GM23338 (cell line): Measurements from ENCODE around the gene TGDS. TPM values are rescaled to one million over a fixed set of nuclear protein-coding genes. Genes with fewer than 3 reads are reported as not detected.
A peak's percentile ranks its signal among the peaks of the same experiment; 100 is the strongest.

Experiments
- ATAC-seq: fragments of 200-7000 bp; cut with Tn5 transposase; 3 replicates; pipeline ENCODE4 v1.9.1; 2020
- DNase-seq: peaks from one replicate; pipeline ENCODE4 v3.0.0-alpha.2; 2015; ENCODE audit warnings: low spot score
- H2AFZ ChIP-seq: fragments of 200-600 bp; sonication (generic); 2 replicates; pipeline ENCODE4 v1.8.0; 2016; ENCODE audit warnings: antibody characterized with exemption, mild to moderate bottlenecking, moderate library complexity
- H3F3A ChIP-seq: fragments of 200-600 bp; sonication (generic); replicated peaks from 2 replicates; pipeline ENCODE4 v1.8.0; 2017; ENCODE audit warnings: antibody characterized with exemption, mixed run types, low read depth
- H3K27ac ChIP-seq: fragments of 200-600 bp; sonication (generic); 2 replicates; pipeline ENCODE4 v1.6.1; 2016; ENCODE audit warnings: low read depth
- H3K27me3 ChIP-seq: fragments of 200-600 bp; sonication (generic); 2 replicates; pipeline ENCODE4 v1.8.0; 2016; ENCODE audit warnings: mild to moderate bottlenecking, mixed run types, moderate library complexity; ENCODE audit not compliant: insufficient read depth
- H3K36me3 ChIP-seq: fragments of 200-600 bp; sonication (generic); 2 replicates; pipeline ENCODE4 v1.8.0; 2016; ENCODE audit warnings: mild to moderate bottlenecking; ENCODE audit not compliant: insufficient read depth
- H3K4me1 ChIP-seq: fragments of 200-600 bp; sonication (generic); 2 replicates; pipeline ENCODE4 v1.8.0; 2016; ENCODE audit warnings: mild to moderate bottlenecking, moderate library complexity; ENCODE audit not compliant: insufficient read depth
- H3K4me2 ChIP-seq: fragments of 200-600 bp; sonication (generic); 2 replicates; pipeline ENCODE4 v1.7.1; 2017; ENCODE audit warnings: mixed run types
- H3K4me3 ChIP-seq: fragments of 200-600 bp; sonication (generic); 2 replicates; pipeline ENCODE4 v1.6.1; 2016; ENCODE audit warnings: mixed run types
- H3K79me2 ChIP-seq: fragments of 200-600 bp; sonication (generic); replicated peaks from 2 replicates; pipeline ENCODE4 v1.8.0; 2017; ENCODE audit warnings: mild to moderate bottlenecking; ENCODE audit not compliant: insufficient read depth
- H3K9me2 ChIP-seq: fragments of 200-600 bp; sonication (generic); 2 replicates; pipeline ENCODE4 v1.8.0; 2017; ENCODE audit not compliant: insufficient read depth
- H4K20me1 ChIP-seq: fragments of 200-600 bp; sonication (generic); replicated peaks from 2 replicates; pipeline ENCODE4 v1.8.0; 2017; ENCODE audit warnings: mild to moderate bottlenecking; ENCODE audit not compliant: insufficient read depth
- H3K27ac Mint-ChIP-seq: 2 replicates; pipeline ENCODE4 v1.8.0; 2020; ENCODE audit warnings: inconsistent platforms, mild to moderate bottlenecking, moderate library complexity, mixed read lengths
- H3K27me3 Mint-ChIP-seq: 3 replicates; pipeline ENCODE4 v1.8.0; 2022; ENCODE audit warnings: low read depth, mild to moderate bottlenecking, moderate library complexity, mixed read lengths, inconsistent platforms; ENCODE audit not compliant: insufficient read depth, poor library complexity
- H3K36me3 Mint-ChIP-seq: 3 replicates; pipeline ENCODE4 v1.8.0; 2021; ENCODE audit warnings: low read depth, mild to moderate bottlenecking, inconsistent platforms, moderate library complexity, mixed read lengths
- H3K4me1 Mint-ChIP-seq: 3 replicates; pipeline ENCODE4 v1.8.0; 2020; ENCODE audit warnings: mild to moderate bottlenecking, inconsistent platforms, mixed read lengths
- H3K4me3 Mint-ChIP-seq: 3 replicates; pipeline ENCODE4 v1.8.0; 2021; ENCODE audit warnings: moderate library complexity, mild to moderate bottlenecking, inconsistent platforms, mixed read lengths
- H3K9me3 Mint-ChIP-seq: 3 replicates; pipeline ENCODE4 v1.8.0; 2020; ENCODE audit warnings: moderate library complexity, mild to moderate bottlenecking, inconsistent platforms, mixed read lengths
- CREB1 ChIP-seq: fragments of 250-450 bp; sonication (Bioruptor Pico); IDR thresholded peaks from 2 replicates; pipeline ENCODE4 v1.5.0; 2020; ENCODE audit warnings: low read depth, mild to moderate bottlenecking, moderate library complexity
- EZH2 ChIP-seq: fragments of 200-600 bp; sonication (generic); IDR thresholded peaks from one replicate; pipeline ENCODE4 v1.8.0; 2017; ENCODE audit warnings: antibody characterized with exemption, mild to moderate bottlenecking, low read depth; ENCODE audit not compliant: unreplicated experiment
- EZH2phosphoT487 ChIP-seq: fragments of 200-600 bp; sonication (generic); IDR thresholded peaks from one replicate; pipeline ENCODE4 v1.8.1; 2018; ENCODE audit warnings: antibody characterized with exemption; ENCODE audit not compliant: unreplicated experiment
- JUNB ChIP-seq: IDR thresholded peaks from one replicate; pipeline ENCODE4 v1.6.1; 2016; ENCODE audit warnings: antibody characterized with exemption; ENCODE audit not compliant: unreplicated experiment
- NANOG ChIP-seq: IDR thresholded peaks from 2 replicates; pipeline ENCODE4 v1.6.1; 2016; ENCODE audit warnings: antibody characterized with exemption, borderline replicate concordance
- POLR2AphosphoS5 ChIP-seq: IDR thresholded peaks from 2 replicates; pipeline ENCODE4 v1.6.1; 2016; ENCODE audit warnings: antibody characterized with exemption, low read depth
- STAT1 ChIP-seq: IDR thresholded peaks from one replicate; pipeline ENCODE4 v1.6.1; 2016; ENCODE audit warnings: antibody characterized with exemption; ENCODE audit not compliant: unreplicated experiment
- ZNF114 ChIP-seq: fragments of 250-450 bp; sonication (Bioruptor Pico); IDR thresholded peaks from 2 replicates; pipeline ENCODE4 v1.5.0; 2020; ENCODE audit warnings: mild to moderate bottlenecking, moderate library complexity
- ZNF331 ChIP-seq: fragments of 250-450 bp; sonication (Bioruptor Pico); IDR thresholded peaks from 2 replicates; pipeline ENCODE4 v1.5.0; 2020; ENCODE audit warnings: low read depth, mild to moderate bottlenecking, moderate library complexity
- polyA plus RNA-seq: library from polyadenylated mRNA; unstranded; fragments of >200 nt; fragmentation: Nextera tagmentation; extraction: Ambion mirVana; gene quantifications from 2 replicates; pipeline ENCODE4 v1.2.1, GENCODE V29; 2016
- total RNA-seq: library from RNA; depleted of rRNA; stranded (reverse); fragments of >200 nt; shearing (Covaris generic); gene quantifications from 2 replicates; pipeline ENCODE4 v1.2.3, GENCODE V29; 2014
- TF ChIP-seq, protein P1 (sequence below): IDR thresholded peaks from one replicate; pipeline ENCODE4 v1.6.1; 2018; ENCODE audit warnings: antibody characterized with exemption; ENCODE audit not compliant: unreplicated experiment
- TF ChIP-seq, protein P2 (sequence below): IDR thresholded peaks from 2 replicates; pipeline ENCODE4 v1.6.1; 2016; ENCODE audit warnings: antibody characterized with exemption
- TF ChIP-seq, protein P3 (sequence below), 2 experiments: fragments of 200-600 bp in 1 of 2; sonication (generic) in 1 of 2; conservative IDR thresholded peaks; 2 replicates each; pipeline versions ENCODE4 v1.5.1 to v1.6.1; 2016 to 2017; ENCODE audit warnings: antibody characterized with exemption in 2 of 2, low read depth in 2 of 2, mild to moderate bottlenecking in 2 of 2, moderate library complexity in 1 of 2

TGDS gene
- total and polyA plus RNA-seq, 2 experiments from 2014 or later = 18.4 to 19.6 TPM

DNA sequence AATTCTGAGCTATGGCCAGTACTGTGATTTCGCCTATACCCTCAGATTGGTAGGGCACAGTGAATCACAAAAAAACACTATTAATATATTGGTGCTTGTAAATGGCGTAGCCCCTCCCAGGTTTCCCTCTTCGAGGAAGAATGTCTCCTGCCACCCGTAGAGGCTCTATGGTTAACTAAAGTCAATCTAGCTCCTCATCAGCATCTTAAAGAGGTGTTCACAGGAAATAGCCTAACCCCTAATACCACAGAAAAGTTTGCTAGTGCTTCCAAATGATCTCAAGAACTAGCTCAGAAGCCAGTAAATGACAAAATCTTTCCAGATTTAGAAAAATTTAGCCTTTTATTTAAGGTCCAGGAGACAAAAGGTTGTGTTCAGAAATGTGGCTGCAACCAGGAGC is 60.2 kb downstream of the TGDS start:
- H4K20me1 ChIP-seq = no peaks in the 10 kb centered on the region
- H3F3A ChIP-seq = no peaks in the 10 kb centered on the region
- no peak for ATAC-seq
- H3K27me3 ChIP-seq = no peaks in the 10 kb centered on the region
- Mint-ChIP-seq H3K27me3 (peaks cover 3% of the 10 kb centered on the region), H3K9me3 (peaks cover 7% of the 10 kb centered on the region; the same call in 1 of the 3 replicates), H3K4me3 (no peak overlapping the region), H3K27ac (no peak overlapping the region), H3K4me1 (peaks cover 6% of the 10 kb centered on the region; the same call in 2 of the 3 replicates), H3K36me3 (no peaks in the 10 kb centered on the region)
- H3K4me1 ChIP-seq = peaks cover 10% of the 10 kb centered on the region; the same call in 1 of the 2 replicates
- TF ChIP-seq, protein P1, sequence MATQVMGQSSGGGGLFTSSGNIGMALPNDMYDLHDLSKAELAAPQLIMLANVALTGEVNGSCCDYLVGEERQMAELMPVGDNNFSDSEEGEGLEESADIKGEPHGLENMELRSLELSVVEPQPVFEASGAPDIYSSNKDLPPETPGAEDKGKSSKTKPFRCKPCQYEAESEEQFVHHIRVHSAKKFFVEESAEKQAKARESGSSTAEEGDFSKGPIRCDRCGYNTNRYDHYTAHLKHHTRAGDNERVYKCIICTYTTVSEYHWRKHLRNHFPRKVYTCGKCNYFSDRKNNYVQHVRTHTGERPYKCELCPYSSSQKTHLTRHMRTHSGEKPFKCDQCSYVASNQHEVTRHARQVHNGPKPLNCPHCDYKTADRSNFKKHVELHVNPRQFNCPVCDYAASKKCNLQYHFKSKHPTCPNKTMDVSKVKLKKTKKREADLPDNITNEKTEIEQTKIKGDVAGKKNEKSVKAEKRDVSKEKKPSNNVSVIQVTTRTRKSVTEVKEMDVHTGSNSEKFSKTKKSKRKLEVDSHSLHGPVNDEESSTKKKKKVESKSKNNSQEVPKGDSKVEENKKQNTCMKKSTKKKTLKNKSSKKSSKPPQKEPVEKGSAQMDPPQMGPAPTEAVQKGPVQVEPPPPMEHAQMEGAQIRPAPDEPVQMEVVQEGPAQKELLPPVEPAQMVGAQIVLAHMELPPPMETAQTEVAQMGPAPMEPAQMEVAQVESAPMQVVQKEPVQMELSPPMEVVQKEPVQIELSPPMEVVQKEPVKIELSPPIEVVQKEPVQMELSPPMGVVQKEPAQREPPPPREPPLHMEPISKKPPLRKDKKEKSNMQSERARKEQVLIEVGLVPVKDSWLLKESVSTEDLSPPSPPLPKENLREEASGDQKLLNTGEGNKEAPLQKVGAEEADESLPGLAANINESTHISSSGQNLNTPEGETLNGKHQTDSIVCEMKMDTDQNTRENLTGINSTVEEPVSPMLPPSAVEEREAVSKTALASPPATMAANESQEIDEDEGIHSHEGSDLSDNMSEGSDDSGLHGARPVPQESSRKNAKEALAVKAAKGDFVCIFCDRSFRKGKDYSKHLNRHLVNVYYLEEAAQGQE = no peak
- no peak for TF ChIP-seq CREB1 (CRISPR knock-in tag)
- no peak for TF ChIP-seq STAT1
- TF ChIP-seq NANOG = no peak
- TF ChIP-seq EZH2phosphoT487 = no peak
- peak overlapping the region; percentile 5; the same call in 1 of the 2 replicates for H3K4me2 ChIP-seq
- H2AFZ ChIP-seq = 0 out of 2 replicates have a peak overlapping the region, but pooled peaks have one; percentile 21
- no peaks in the 10 kb centered on the region for H3K79me2 ChIP-seq
- peaks cover 8% of the 10 kb centered on the region; the same call in 1 of the 2 replicates for H3K9me2 ChIP-seq
- DNase-seq = no peak
- H3K36me3 ChIP-seq = no peaks in the 10 kb centered on the region
- no peak overlapping the region for H3K27ac ChIP-seq
- no peak overlapping the region for H3K4me3 ChIP-seq

DNA sequence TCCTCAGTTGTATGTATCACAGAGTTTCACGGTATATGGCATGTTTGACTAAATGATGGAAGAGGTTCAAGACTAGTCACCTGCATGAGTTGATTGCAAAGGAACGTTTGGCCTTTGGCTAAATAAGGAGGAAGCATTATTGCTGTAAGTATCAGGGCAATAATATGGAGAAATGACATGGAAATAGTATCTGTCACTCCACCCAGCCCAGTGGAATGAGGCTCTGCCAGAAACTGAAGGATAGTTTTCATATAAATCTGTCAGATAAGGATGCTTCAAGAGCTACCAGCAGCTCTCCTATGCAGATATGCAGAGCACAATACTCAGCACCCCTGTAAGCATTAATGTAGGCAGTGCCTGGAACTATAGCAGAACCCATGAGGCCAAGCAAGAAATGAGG is 60.7 kb downstream of the TGDS start:
- Mint-ChIP-seq H3K4me3 (no peak overlapping the region), H3K4me1 (peaks cover 6% of the 10 kb centered on the region; the same call in 2 of the 3 replicates), H3K27ac (no peak overlapping the region), H3K9me3 (peaks cover 7% of the 10 kb centered on the region; the same call in 1 of the 3 replicates), H3K27me3 (peaks cover 3% of the 10 kb centered on the region), H3K36me3 (no peaks in the 10 kb centered on the region; the same call in 2 of the 3 replicates)
- H3K4me1 ChIP-seq = peaks cover 10% of the 10 kb centered on the region; the same call in 1 of the 2 replicates
- H3K4me3 ChIP-seq = no peak overlapping the region
- ATAC-seq = no peak
- H3K9me2 ChIP-seq = peaks cover 12% of the 10 kb centered on the region; the same call in 1 of the 2 replicates
- H3F3A ChIP-seq = no peaks in the 10 kb centered on the region
- H3K36me3 ChIP-seq = no peaks in the 10 kb centered on the region
- no peaks in the 10 kb centered on the region for H4K20me1 ChIP-seq
- DNase-seq = no peak
- H2AFZ ChIP-seq = no peak overlapping the region
- no peak overlapping the region; the same call in 1 of the 2 replicates for H3K4me2 ChIP-seq
- H3K27me3 ChIP-seq = no peaks in the 10 kb centered on the region
- H3K27ac ChIP-seq = no peak overlapping the region
- H3K79me2 ChIP-seq = no peaks in the 10 kb centered on the region
- TF ChIP-seq STAT1 (no peak), POLR2AphosphoS5 (no peak), ZNF331 (CRISPR knock-in tag) (no peak), EZH2phosphoT487 (no peak), ZNF114 (CRISPR knock-in tag) (no peak), CREB1 (CRISPR knock-in tag) (no peak), NANOG (no peak), EZH2 (no peak), JUNB (no peak)
- TF ChIP-seq, protein P2, sequence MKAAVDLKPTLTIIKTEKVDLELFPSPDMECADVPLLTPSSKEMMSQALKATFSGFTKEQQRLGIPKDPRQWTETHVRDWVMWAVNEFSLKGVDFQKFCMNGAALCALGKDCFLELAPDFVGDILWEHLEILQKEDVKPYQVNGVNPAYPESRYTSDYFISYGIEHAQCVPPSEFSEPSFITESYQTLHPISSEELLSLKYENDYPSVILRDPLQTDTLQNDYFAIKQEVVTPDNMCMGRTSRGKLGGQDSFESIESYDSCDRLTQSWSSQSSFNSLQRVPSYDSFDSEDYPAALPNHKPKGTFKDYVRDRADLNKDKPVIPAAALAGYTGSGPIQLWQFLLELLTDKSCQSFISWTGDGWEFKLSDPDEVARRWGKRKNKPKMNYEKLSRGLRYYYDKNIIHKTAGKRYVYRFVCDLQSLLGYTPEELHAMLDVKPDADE = no peak
- TF ChIP-seq, protein P1 = no peak
- TF ChIP-seq, protein P3, sequence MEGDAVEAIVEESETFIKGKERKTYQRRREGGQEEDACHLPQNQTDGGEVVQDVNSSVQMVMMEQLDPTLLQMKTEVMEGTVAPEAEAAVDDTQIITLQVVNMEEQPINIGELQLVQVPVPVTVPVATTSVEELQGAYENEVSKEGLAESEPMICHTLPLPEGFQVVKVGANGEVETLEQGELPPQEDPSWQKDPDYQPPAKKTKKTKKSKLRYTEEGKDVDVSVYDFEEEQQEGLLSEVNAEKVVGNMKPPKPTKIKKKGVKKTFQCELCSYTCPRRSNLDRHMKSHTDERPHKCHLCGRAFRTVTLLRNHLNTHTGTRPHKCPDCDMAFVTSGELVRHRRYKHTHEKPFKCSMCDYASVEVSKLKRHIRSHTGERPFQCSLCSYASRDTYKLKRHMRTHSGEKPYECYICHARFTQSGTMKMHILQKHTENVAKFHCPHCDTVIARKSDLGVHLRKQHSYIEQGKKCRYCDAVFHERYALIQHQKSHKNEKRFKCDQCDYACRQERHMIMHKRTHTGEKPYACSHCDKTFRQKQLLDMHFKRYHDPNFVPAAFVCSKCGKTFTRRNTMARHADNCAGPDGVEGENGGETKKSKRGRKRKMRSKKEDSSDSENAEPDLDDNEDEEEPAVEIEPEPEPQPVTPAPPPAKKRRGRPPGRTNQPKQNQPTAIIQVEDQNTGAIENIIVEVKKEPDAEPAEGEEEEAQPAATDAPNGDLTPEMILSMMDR (conservative IDR thresholded peaks at IDR 0.05; ENCODE audit: low read depth in 2 of 2) = no peak
